Mesendoderm (in vitro differentiated cells): ENCODE measurements around the gene DLGAP4.
A peak's percentile ranks its signal among the peaks of the same experiment; 100 is the strongest.

Experiments used
- DNase-seq: peaks from one replicate; pipeline ENCODE4 v3.0.0; 2013
- H2AK5ac ChIP-seq: 2 replicates; pipeline ENCODE4 v1.6.1; 2013; ENCODE audit warnings: low read length, inconsistent platforms
- H2BK120ac ChIP-seq: 2 replicates; pipeline ENCODE4 v1.6.1; 2013; ENCODE audit warnings: low read depth, mild to moderate bottlenecking, low read length, moderate library complexity, mixed read lengths
- H2BK15ac ChIP-seq: replicated peaks from 2 replicates; pipeline ENCODE4 v1.6.1; 2013; ENCODE audit warnings: low read depth, mild to moderate bottlenecking, moderate library complexity
- H2BK5ac ChIP-seq: 2 replicates; pipeline ENCODE4 v1.6.1; 2013; ENCODE audit warnings: low read length, inconsistent platforms
- H3K18ac ChIP-seq: 2 replicates; pipeline ENCODE4 v1.6.1; 2013; ENCODE audit warnings: mild to moderate bottlenecking, low read length, mixed read lengths
- H3K23ac ChIP-seq: one replicate; pipeline ENCODE4 v1.6.1; 2013; ENCODE audit warnings: low read length
- H3K27ac ChIP-seq: 2 replicates; pipeline ENCODE4 v1.5.1; 2013; ENCODE audit warnings: low read depth, mild to moderate bottlenecking, inconsistent platforms, low read length, moderate library complexity
- H3K27me3 ChIP-seq: 2 replicates; pipeline ENCODE4 v1.6.1; 2013; ENCODE audit warnings: low read length, control low read depth, mild to moderate bottlenecking, inconsistent platforms; ENCODE audit not compliant: insufficient read depth, poor library complexity
- H3K36me3 ChIP-seq: 2 replicates; pipeline ENCODE4 v1.6.1; 2013; ENCODE audit warnings: low read length, inconsistent platforms; ENCODE audit not compliant: control insufficient read depth, insufficient read depth
- H3K4ac ChIP-seq: one replicate; pipeline ENCODE4 v1.6.1; 2013; ENCODE audit warnings: low read depth, mild to moderate bottlenecking, low read length, moderate library complexity
- H3K4me1 ChIP-seq: 2 replicates; pipeline ENCODE4 v1.6.1; 2013; ENCODE audit warnings: low read depth, low read length, inconsistent platforms; ENCODE audit not compliant: control insufficient read depth
- H3K4me2 ChIP-seq: 2 replicates; pipeline ENCODE4 v1.6.1; 2013; ENCODE audit warnings: low read length
- H3K4me3 ChIP-seq: 2 replicates; pipeline ENCODE4 v1.5.1; 2013; ENCODE audit warnings: mild to moderate bottlenecking, low read length
- H3K56ac ChIP-seq: one replicate; pipeline ENCODE4 v1.6.1; 2013; ENCODE audit warnings: low read length
- H3K79me1 ChIP-seq: 2 replicates; pipeline ENCODE4 v1.6.1; 2013; ENCODE audit warnings: low read length, inconsistent platforms
- H3K79me2 ChIP-seq: 2 replicates; pipeline ENCODE4 v1.6.1; 2013; ENCODE audit warnings: mild to moderate bottlenecking, low read length; ENCODE audit not compliant: control insufficient read depth, insufficient read depth
- H3K9ac ChIP-seq: 2 replicates; pipeline ENCODE4 v1.6.1; 2013; ENCODE audit warnings: low read length, inconsistent platforms
- H4K5ac ChIP-seq: one replicate; pipeline ENCODE4 v1.6.1; 2013; ENCODE audit warnings: low read length
- H4K8ac ChIP-seq: one replicate; pipeline ENCODE4 v1.6.1; 2013; ENCODE audit warnings: low read depth, mild to moderate bottlenecking, control low read depth, low read length, moderate library complexity
- WGBS: extraction: QIAGEN DNeasy Blood & Tissue Kit; methylation state at CpG from one replicate; pipeline ENCODE4 v1.1.7; 2013; ENCODE audit warnings: low lambda C conversion rate, missing lambda C conversion rate; ENCODE audit not compliant: insufficient coverage; ENCODE audit errors: extremely low coverage; 5-methylcytosine and 5-hydroxymethylcytosine counted together

DLGAP4 gene

GRCh38 chr20:36467076-36467999, 161.2 kb downstream of the DLGAP4 start:
- no CpG with 5 or more reads among the region's 8 CpGs for WGBS
- Histone ChIP-seq H3K9ac (no peak overlapping the region), H2BK5ac (no peak overlapping the region), H3K23ac (no peak overlapping the region), H2BK15ac (no peak overlapping the region), H3K56ac (no peak overlapping the region), H3K4me3 (no peak overlapping the region), H3K27ac (no peak overlapping the region), H3K4ac (no peak overlapping the region), H3K79me1 (peaks cover 40% of the 10 kb centered on the region), H2AK5ac (no peak overlapping the region), H3K27me3 (no peaks in the 10 kb centered on the region), H4K5ac (no peak overlapping the region), H3K79me2 (peaks cover 60% of the 10 kb centered on the region), H3K18ac (no peak overlapping the region), H3K4me2 (no peak overlapping the region), H3K36me3 (no peaks in the 10 kb centered on the region), H2BK120ac (no peak overlapping the region), H3K4me1 (peaks cover 22% of the 10 kb centered on the region), H4K8ac (no peak overlapping the region)
- DNase-seq, result no peak

- Histone ChIP-seq H4K8ac (no peak overlapping the region), H3K79me1 (peaks cover 34% of the 10 kb centered on the region), H3K4ac (no peak overlapping the region), H3K79me2 (peaks cover 50% of the 10 kb centered on the region), H3K4me3 (no peak overlapping the region), H2BK5ac (no peak overlapping the region), H3K27me3 (no peaks in the 10 kb centered on the region), H3K36me3 (no peaks in the 10 kb centered on the region), H3K23ac (no peak overlapping the region), H4K5ac (no peak overlapping the region), H3K18ac (no peak overlapping the region), H2BK120ac (no peak overlapping the region), H3K56ac (no peak overlapping the region), H3K4me2 (no peak overlapping the region), H2BK15ac (no peak overlapping the region), H3K27ac (no peak overlapping the region), H3K4me1 (peaks cover 21% of the 10 kb centered on the region), H2AK5ac (no peak overlapping the region), H3K9ac (no peak overlapping the region)
- WGBS, result no CpG with 5 or more reads among the region's 10 CpGs
- no peak for DNase-seq
These were observed 162.2 kb downstream of the DLGAP4 start for GRCh38 chr20:36468149-36469000.

GRCh38 chr20:36469973-36470372, 163.8 kb downstream of the DLGAP4 start:
- H2BK5ac ChIP-seq, result no peak overlapping the region
- DNase-seq, result no peak
- H3K79me2 ChIP-seq, result peaks cover 46% of the 10 kb centered on the region
- no peak overlapping the region for H3K27ac ChIP-seq
- H3K79me1 ChIP-seq, result peaks cover 37% of the 10 kb centered on the region
- H4K8ac ChIP-seq, result no peak overlapping the region
- H3K4me1 ChIP-seq, result peaks cover 21% of the 10 kb centered on the region
- no CpG with 5 or more reads among the region's 2 CpGs for WGBS
- H2AK5ac ChIP-seq, result no peak overlapping the region
- no peak overlapping the region for H3K23ac ChIP-seq
- H3K4ac ChIP-seq, result no peak overlapping the region
- H3K56ac ChIP-seq, result no peak overlapping the region
- H3K4me3 ChIP-seq, result no peak overlapping the region
- H3K36me3 ChIP-seq, result no peaks in the 10 kb centered on the region
- no peak overlapping the region for H2BK15ac ChIP-seq
- H3K9ac ChIP-seq, result no peak overlapping the region
- H3K27me3 ChIP-seq, result no peaks in the 10 kb centered on the region
- no peak overlapping the region for H4K5ac ChIP-seq
- no peak overlapping the region for H3K4me2 ChIP-seq
- no peak overlapping the region for H3K18ac ChIP-seq
- H2BK120ac ChIP-seq, result no peak overlapping the region

GRCh38 chr20:36471885-36472636, 165.9 kb downstream of the DLGAP4 start:
- no peak overlapping the region for H2BK120ac ChIP-seq
- no peak overlapping the region for H2AK5ac ChIP-seq
- H3K27ac ChIP-seq, result peak overlapping the region; percentile 47
- peaks cover 11% of the 10 kb centered on the region for H3K4me1 ChIP-seq
- peaks cover 36% of the 10 kb centered on the region for H3K79me2 ChIP-seq
- H2BK5ac ChIP-seq, result no peak overlapping the region
- H3K23ac ChIP-seq, result no peak overlapping the region
- H3K56ac ChIP-seq, result peak overlapping the region; percentile 76
- H3K9ac ChIP-seq, result peak overlapping the region; percentile 42
- peak overlapping the region; percentile 46 for H3K18ac ChIP-seq
- no CpG with 5 or more reads among the region's 9 CpGs for WGBS
- peak overlapping the region; percentile 1 for H3K4ac ChIP-seq
- H2BK15ac ChIP-seq, result no peak overlapping the region
- DNase-seq, result no peak
- no peaks in the 10 kb centered on the region for H3K36me3 ChIP-seq
- no peak overlapping the region for H3K4me3 ChIP-seq
- H3K79me1 ChIP-seq, result peaks cover 27% of the 10 kb centered on the region
- H3K4me2 ChIP-seq, result no peak overlapping the region
- no peak overlapping the region for H4K8ac ChIP-seq
- no peak overlapping the region for H4K5ac ChIP-seq
- no peaks in the 10 kb centered on the region for H3K27me3 ChIP-seq

GRCh38 chr20:36472637-36473090, 166.5 kb downstream of the DLGAP4 start:
- H2BK5ac ChIP-seq, result no peak overlapping the region
- peaks cover 11% of the 10 kb centered on the region for H3K4me1 ChIP-seq
- peak overlapping the region; percentile 76 for H3K56ac ChIP-seq
- H2AK5ac ChIP-seq, result no peak overlapping the region
- H3K79me2 ChIP-seq, result peaks cover 32% of the 10 kb centered on the region
- no peak overlapping the region for H2BK120ac ChIP-seq
- no peaks in the 10 kb centered on the region for H3K27me3 ChIP-seq
- peak overlapping the region; percentile 46 for H3K18ac ChIP-seq
- peaks cover 22% of the 10 kb centered on the region for H3K79me1 ChIP-seq
- no CpG with 5 or more reads among the region's 6 CpGs for WGBS
- peak; percentile 89 for DNase-seq
- peak overlapping the region; percentile 42 for H3K9ac ChIP-seq
- H3K4ac ChIP-seq, result peak overlapping the region; percentile 1
- H3K36me3 ChIP-seq, result no peaks in the 10 kb centered on the region
- H3K23ac ChIP-seq, result no peak overlapping the region
- peak overlapping the region; percentile 47 for H3K27ac ChIP-seq
- H3K4me3 ChIP-seq, result no peak overlapping the region
- H4K8ac ChIP-seq, result no peak overlapping the region
- no peak overlapping the region for H4K5ac ChIP-seq
- no peak overlapping the region for H2BK15ac ChIP-seq
- no peak overlapping the region for H3K4me2 ChIP-seq
